ENCODE data around the gene NOS2. TPM values are rescaled to one million over a fixed set of nuclear protein-coding genes. Genes with fewer than 3 reads are reported as not detected.

The NOS2 gene
- total RNA-seq, 2 experiments from 2014 or later: 0.09 to 0.30 TPM

DNA sequence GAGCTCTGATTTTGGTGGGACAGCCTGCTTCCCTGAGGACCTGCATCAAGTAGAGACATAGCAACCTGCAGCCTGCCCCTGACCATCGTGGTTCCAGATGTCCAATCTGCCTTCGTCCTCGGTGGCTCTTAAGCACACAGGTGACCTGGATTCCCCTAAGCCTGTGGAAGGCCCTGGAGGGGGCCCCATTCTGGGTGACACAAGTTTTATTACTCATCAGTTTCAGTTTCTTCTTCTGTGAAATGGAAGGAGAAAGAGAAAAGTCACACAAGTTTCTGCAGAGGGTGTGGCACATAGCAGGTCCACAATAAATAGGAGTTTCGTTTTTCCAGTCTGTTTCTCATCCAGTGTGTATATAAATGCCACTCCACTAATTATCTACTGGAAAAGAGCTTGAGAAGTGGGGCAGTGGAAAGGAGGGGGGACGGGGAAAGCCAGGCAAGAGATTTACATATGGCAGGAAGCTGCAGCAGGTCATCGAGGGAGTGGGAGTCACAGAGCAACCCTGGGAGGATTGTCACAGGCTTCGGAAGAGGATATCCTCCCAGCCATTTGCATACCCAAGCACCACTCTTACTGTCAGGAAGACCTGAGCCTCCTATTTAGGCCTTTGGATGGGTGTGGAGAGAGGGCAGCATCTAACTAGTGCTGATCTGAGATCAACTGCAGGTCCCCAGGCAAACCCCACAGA lies 10.0 kb upstream of the NOS2 start:
- Mint-ChIP-seq H3K4me3 (peak overlapping the region; percentile 68), H3K36me3 (peaks cover 24% of the 10 kb centered on the region), H3K4me1 (peaks cover 41% of the 10 kb centered on the region), H3K27me3 (peaks cover 2% of the 10 kb centered on the region), H3K9me3 (peaks cover 4% of the 10 kb centered on the region), H3K27ac (peak overlapping the region; percentile 99)
- ATAC-seq (ENCODE audit: low read depth) (no peak), DNase-seq (peak; percentile 34)
- POLR2A ChIA-PET: interaction anchor here (1.3 to 1.5 kb wide), 2 partner anchors 36 to 69 kb away, joined by 4 read pairs; no protein-coding TSS in a partner anchor

DNA sequence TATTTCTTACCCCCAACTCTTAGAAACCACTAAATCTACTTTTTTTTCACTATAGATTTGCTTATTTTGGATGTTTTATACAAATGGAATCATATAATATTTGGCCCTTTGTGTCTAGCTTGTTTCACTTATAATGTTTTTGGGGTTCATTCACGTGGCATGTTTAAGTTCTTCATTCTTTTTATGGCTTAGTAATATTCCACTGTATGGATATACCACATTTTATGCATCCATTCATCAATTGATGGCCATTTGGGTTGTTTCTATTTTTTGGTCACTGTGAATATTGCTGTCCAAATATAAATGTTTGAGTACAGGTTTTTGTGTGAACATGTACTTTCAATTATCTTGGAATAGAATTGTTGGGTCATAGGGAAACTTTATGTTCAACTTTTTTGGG lies 9.2 kb upstream of the NOS2 start:
- ATAC-seq (ENCODE audit: low read depth): no peak
- peak overlapping the region; percentile 99 for H3K27ac Mint-ChIP-seq
- peaks cover 4% of the 10 kb centered on the region for H3K9me3 Mint-ChIP-seq
- DNase-seq: no peak
- peaks cover 24% of the 10 kb centered on the region for H3K36me3 Mint-ChIP-seq
- H3K4me1 Mint-ChIP-seq: peaks cover 43% of the 10 kb centered on the region
- POLR2A ChIA-PET: interaction anchor here (1.5 kb wide), 1 partner anchor 69 kb away, joined by 4 read pairs; no protein-coding TSS in a partner anchor
- peaks cover 2% of the 10 kb centered on the region for H3K27me3 Mint-ChIP-seq
- peak overlapping the region; percentile 1 for H3K4me3 Mint-ChIP-seq

- Mint-ChIP-seq H3K36me3 (peaks cover 21% of the 10 kb centered on the region), H3K27ac (peak overlapping the region; percentile 99), H3K9me3 (peaks cover 1% of the 10 kb centered on the region), H3K27me3 (no peaks in the 10 kb centered on the region), H3K4me3 (peak overlapping the region; percentile 74), H3K4me1 (peaks cover 43% of the 10 kb centered on the region)
- no peak for DNase-seq
- POLR2A ChIA-PET: interaction anchor here (0.9 to 2.2 kb wide), 12 partner anchors 35 to 763 kb away, joined by 3 to 23 read pairs (median 4); partner anchors contain the start of genes PIGS and POLDIP2
- no peak for ATAC-seq (ENCODE audit: low read depth)
Measured at GRCh38 chr17:27808628-27809027, 8.3 kb upstream of the NOS2 start.

DNA sequence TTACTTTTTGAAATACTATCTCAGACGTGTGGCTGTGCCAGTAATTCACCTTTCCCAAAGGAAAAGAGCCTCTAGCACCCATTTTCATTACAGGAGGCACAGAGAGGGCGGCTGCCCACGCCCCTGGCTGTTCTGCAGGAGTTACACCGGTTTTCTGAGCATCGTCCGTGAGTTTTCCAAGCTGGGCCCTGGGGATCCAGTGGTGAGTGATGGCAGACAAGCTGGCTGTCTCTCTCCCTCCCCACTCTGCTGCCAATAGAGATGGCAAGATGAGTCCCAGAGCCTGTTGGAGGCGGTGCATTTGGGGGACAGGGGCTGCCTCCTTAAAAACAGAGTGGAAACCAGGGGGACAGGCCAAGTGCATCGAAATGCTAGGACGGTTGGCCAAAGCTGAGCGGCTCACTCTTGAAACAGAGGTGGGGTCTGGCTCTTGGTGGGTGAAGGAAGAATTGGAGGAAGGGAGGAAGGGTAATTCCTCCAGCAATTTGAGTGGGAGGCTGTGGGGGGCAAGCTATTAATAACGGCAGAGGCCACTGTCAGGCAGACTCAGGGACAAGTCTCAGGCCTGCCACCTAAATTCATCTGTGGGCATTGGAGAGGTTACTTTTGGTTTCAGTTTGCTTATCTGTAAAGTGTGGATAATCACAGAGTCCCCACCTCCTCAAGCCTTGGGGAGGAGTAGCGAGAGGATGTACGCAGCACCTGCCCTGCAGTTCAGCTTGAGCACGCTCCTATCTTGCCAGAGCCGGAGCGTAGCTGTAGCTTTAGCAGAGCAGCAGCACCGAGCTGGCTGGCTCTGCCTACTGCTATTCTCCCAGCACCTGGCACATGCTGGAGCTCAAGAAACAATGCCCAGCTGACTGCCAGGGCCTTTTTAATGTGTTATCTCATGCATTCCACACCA lies 7.5 kb upstream of the NOS2 start:
- Mint-ChIP-seq H3K36me3 (peaks cover 19% of the 10 kb centered on the region), H3K4me1 (peaks cover 43% of the 10 kb centered on the region)

DNA sequence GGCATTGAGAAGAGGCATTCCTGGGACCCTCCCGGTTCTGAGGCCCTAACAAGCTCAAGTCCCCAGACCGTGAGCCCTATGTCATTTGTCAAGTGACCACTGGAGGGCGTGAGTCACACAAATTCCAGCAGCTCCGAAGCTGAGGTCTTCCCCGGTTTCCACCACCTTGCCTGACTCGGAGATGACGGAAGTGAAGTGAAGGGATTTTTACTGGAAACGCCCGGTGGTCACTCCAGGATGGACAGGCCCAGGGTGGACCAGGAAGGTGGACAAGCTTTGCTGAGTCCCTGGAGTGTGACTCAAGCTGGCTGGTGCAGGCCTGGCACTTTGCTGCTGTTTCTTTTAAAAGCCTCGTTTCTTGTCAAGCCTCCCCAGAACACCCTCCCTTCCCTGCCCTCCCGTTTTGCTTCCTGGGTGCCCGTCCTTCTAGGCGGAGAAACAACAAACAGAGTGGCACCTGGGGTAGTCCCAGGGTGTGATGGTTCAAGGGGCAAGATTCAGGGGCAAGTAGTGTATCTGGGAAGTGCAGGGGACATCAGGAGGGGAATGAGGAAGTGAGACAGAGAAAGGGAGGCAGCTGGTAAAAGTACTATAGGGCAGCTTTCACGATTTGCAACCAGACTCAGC lies 5.3 kb upstream of the NOS2 start:
- peaks cover 40% of the 10 kb centered on the region for H3K4me1 Mint-ChIP-seq
- peak overlapping the region; percentile 93 for H3K27ac Mint-ChIP-seq
- POLR2A ChIA-PET: interaction anchor here (1.1 to 3.0 kb wide), 4 partner anchors 70 to 88 kb away, joined by 3 to 44 read pairs (median 22); partner anchors contain the start of gene LYRM9
- H3K36me3 Mint-ChIP-seq: peaks cover 15% of the 10 kb centered on the region
- no peaks in the 10 kb centered on the region for H3K9me3 Mint-ChIP-seq
- DNase-seq (peak; percentile 79), ATAC-seq (ENCODE audit: low read depth) (peak; percentile 38)
- peaks cover 2% of the 10 kb centered on the region for H3K27me3 Mint-ChIP-seq
- H3K4me3 Mint-ChIP-seq: peak overlapping the region; percentile 71

More for the DNA sequence above, 7.5 kb upstream of the NOS2 start:
- POLR2A ChIA-PET: interaction anchor here (0.9 to 2.2 kb wide), 11 partner anchors 36 to 764 kb away, joined by 3 to 23 read pairs (median 5); partner anchors contain the start of genes PIGS and POLDIP2
- ATAC-seq (ENCODE audit: low read depth): peak; percentile 97
- peak overlapping the region; percentile 74 for H3K4me3 Mint-ChIP-seq
- H3K27ac Mint-ChIP-seq: peak overlapping the region; percentile 99
- no peaks in the 10 kb centered on the region for H3K27me3 Mint-ChIP-seq
- peak; percentile 65 for DNase-seq
- H3K9me3 Mint-ChIP-seq: peaks cover 1% of the 10 kb centered on the region

DNA sequence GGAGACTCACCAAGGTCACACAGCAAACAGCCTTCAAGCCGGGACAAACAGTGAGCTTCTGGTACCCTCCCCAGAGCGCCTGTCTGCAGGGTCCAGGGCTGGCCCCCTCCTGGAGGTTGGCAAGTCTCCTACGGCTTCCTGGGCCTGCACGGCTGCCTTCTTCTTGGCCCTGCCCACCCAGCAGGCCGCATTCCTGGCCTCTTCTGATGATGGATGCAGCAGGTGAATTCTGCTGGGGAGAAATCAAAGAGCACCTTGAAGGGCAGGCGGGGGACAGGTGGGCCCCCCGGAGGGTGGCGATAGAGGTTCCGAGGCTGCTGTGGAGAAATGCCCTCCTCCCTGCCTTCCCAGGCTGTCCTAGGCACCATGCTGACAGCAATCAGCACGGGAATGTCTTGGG lies 3.8 kb upstream of the NOS2 start:
- no peaks in the 10 kb centered on the region for H3K9me3 Mint-ChIP-seq
- H3K4me3 Mint-ChIP-seq: no peak overlapping the region
- peaks cover 10% of the 10 kb centered on the region for H3K27me3 Mint-ChIP-seq
- H3K36me3 Mint-ChIP-seq: peaks cover 2% of the 10 kb centered on the region
- no peak overlapping the region for H3K27ac Mint-ChIP-seq
- POLR2A ChIA-PET: interaction anchor here (2.4 to 3.0 kb wide), 2 partner anchors 75 to 89 kb away, joined by 41 to 44 read pairs; partner anchors contain the start of gene LYRM9
- H3K4me1 Mint-ChIP-seq: peaks cover 25% of the 10 kb centered on the region
- no peak for ATAC-seq (ENCODE audit: low read depth)
- no peak for DNase-seq

DNA sequence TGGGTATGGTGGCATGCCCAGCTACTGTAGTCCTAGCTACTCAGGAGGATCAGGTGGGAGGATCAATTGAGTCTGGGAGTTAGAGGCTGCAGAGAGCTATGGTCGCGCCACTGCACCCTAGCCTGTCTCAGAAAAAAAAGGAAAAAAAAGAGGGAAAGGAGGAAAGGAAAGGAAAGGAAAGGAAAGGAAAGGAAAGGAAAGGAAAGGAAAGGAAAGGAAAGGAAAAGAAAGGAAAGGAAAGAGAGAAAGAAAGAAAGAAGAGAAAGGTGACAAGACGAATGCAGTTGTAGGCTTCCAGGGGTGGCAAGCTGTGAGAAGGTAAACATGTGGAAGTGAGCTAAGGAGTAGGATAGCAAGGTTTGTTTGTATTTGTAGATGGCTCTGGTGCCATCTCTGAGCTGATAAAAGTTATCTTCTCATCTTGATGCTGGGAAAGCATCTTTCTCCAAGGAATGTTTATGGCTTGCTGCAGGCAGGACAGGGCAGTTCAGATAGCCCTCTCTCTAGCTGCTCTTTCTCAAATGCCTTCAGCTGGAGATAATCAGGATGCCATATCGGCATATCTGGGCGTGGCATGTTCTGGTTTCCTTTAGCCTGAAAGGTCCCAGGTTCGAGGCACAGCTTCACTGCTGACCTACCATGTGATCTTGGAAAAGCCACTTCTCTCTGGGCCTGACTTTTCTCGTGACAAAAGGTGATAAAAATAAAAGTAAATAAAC lies 2.8 kb upstream of the NOS2 start:
- Mint-ChIP-seq H3K9me3 (no peaks in the 10 kb centered on the region), H3K4me3 (no peak overlapping the region), H3K27me3 (peaks cover 10% of the 10 kb centered on the region), H3K36me3 (no peaks in the 10 kb centered on the region), H3K4me1 (peaks cover 15% of the 10 kb centered on the region), H3K27ac (no peak overlapping the region)
- ATAC-seq (ENCODE audit: low read depth): no peak
- no peak for DNase-seq
- POLR2A ChIA-PET: no interaction called here

- peaks cover 8% of the 10 kb centered on the region for H3K4me1 Mint-ChIP-seq
- peaks cover 10% of the 10 kb centered on the region for H3K27me3 Mint-ChIP-seq
- no peak overlapping the region for H3K27ac Mint-ChIP-seq
- no peaks in the 10 kb centered on the region for H3K36me3 Mint-ChIP-seq
- DNase-seq (no peak), ATAC-seq (ENCODE audit: low read depth) (no peak)
- POLR2A ChIA-PET: no interaction called here
- no peak overlapping the region for H3K4me3 Mint-ChIP-seq
- H3K9me3 Mint-ChIP-seq: no peaks in the 10 kb centered on the region
Measured at GRCh38 chr17:27802033-27802432, 1.7 kb upstream of the NOS2 start.

DNA sequence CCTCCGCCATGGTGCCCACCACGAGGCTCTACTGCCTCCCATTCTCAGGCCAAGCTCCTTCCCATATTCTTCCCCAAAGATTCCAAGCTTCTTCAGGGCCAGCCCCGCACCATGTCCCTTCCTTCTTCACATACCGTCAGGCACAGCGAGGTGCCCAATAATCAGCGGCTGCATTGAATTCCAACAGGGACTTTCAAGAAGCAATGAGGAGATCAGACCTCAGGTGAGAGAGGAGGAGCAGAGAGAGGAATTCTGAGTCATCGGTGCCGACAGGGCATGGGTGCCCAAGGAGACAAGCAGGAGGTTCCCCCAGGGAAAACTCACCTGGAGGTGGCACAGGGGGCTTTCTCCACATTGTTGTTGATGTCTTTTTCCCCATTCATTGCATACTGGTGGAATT lies 2.0 kb downstream of the NOS2 start:
- Mint-ChIP-seq H3K4me3 (no peak overlapping the region), H3K27me3 (peaks cover 38% of the 10 kb centered on the region), H3K4me1 (peaks cover 5% of the 10 kb centered on the region), H3K9me3 (no peaks in the 10 kb centered on the region), H3K27ac (no peak overlapping the region), H3K36me3 (no peaks in the 10 kb centered on the region)
- ATAC-seq (ENCODE audit: low read depth) (no peak), DNase-seq (no peak)
- POLR2A ChIA-PET: no interaction called here

GRCh38 chr17:27797390-27798091 lies 2.8 kb downstream of the NOS2 start:
- Mint-ChIP-seq H3K4me3 (no peak overlapping the region), H3K9me3 (no peaks in the 10 kb centered on the region), H3K4me1 (peaks cover 5% of the 10 kb centered on the region), H3K27ac (no peak overlapping the region), H3K27me3 (peaks cover 39% of the 10 kb centered on the region), H3K36me3 (no peaks in the 10 kb centered on the region)
- DNase-seq (no peak), ATAC-seq (ENCODE audit: low read depth) (no peak)
- POLR2A ChIA-PET: no interaction called here

GRCh38 chr17:27793906-27794569 lies 6.3 kb downstream of the NOS2 start:
- Mint-ChIP-seq H3K4me3 (peak overlapping the region; percentile 47), H3K9me3 (no peaks in the 10 kb centered on the region), H3K36me3 (no peaks in the 10 kb centered on the region), H3K27me3 (peaks cover 43% of the 10 kb centered on the region), H3K27ac (no peak overlapping the region), H3K4me1 (peaks cover 5% of the 10 kb centered on the region)
- DNase-seq: no peak
- POLR2A ChIA-PET: no interaction called here
- ATAC-seq (ENCODE audit: low read depth): no peak

All from activated naive CD8-positive, alpha-beta T cell treated with anti-CD3 and anti-CD28 coated beads, Interleukin-2, amount 10 ng/mL, durations not matched to agents 7 days and 5 days (primary cell).